SW480 (cell line): ENCODE data around the gene PTPN11.
"Not testable (repeated sequence)": the region's sequence is repeated elsewhere in the genome, so short reads cannot be mapped to it uniquely, and the experiment has no call there.

Experiments
- DNase-seq: peaks from one replicate; pipeline ENCODE4 v3.0.0-alpha.2; 2016; ENCODE audit warnings: low spot score

PTPN11 gene

GRCh38 chr12:112418608-112419296, at the start of gene PTPN11:
TSS of gene PTPN11 (plus strand) at chr12:112418947. CDS start at chr12:112419112, 165 bp downstream.
- DNase-seq = peak; percentile 78

- DNase-seq = no peak
Measured at GRCh38 chr12:112370199-112370598, 48.5 kb upstream of the PTPN11 start.

GRCh38 chr12:112370868-112371510, 47.8 kb upstream of the PTPN11 start:
- DNase-seq = no peak

GRCh38 chr12:112374166-112374740, 44.5 kb upstream of the PTPN11 start:
- no peak for DNase-seq

GRCh38 chr12:112375105-112375504, 43.6 kb upstream of the PTPN11 start:
- no peak for DNase-seq

- no peak for DNase-seq
Measured at GRCh38 chr12:112380663-112381405, 37.9 kb upstream of the PTPN11 start.

GRCh38 chr12:112381406-112381882, 37.3 kb upstream of the PTPN11 start:
- DNase-seq = peak; percentile 71

GRCh38 chr12:112381883-112382796, 36.6 kb upstream of the PTPN11 start, which contains the start of gene HECTD4:
TSS of gene HECTD4 (minus strand) at chr12:112382431. CDS start at chr12:112382128, 303 bp downstream.
- peak; percentile 85 for DNase-seq

- no peak for DNase-seq
Measured at GRCh38 chr12:112382866-112383265, 35.9 kb upstream of the PTPN11 start.

- no peak for DNase-seq
Measured at GRCh38 chr12:112386726-112387125, 32.0 kb upstream of the PTPN11 start.

- DNase-seq = no peak
Measured at GRCh38 chr12:112389228-112389627, 29.5 kb upstream of the PTPN11 start.

GRCh38 chr12:112389922-112390654, 28.7 kb upstream of the PTPN11 start:
- not testable (repeated sequence) for DNase-seq

GRCh38 chr12:112393328-112393727, 25.4 kb upstream of the PTPN11 start:
- DNase-seq = no peak

- DNase-seq = no peak
Measured at GRCh38 chr12:112401054-112401453, 17.7 kb upstream of the PTPN11 start.

GRCh38 chr12:112401903-112402498, 16.7 kb upstream of the PTPN11 start:
- DNase-seq = peak; percentile 27

GRCh38 chr12:112406519-112407488, 11.9 kb upstream of the PTPN11 start:
- DNase-seq = no peak

- not testable (repeated sequence) for DNase-seq
Measured at GRCh38 chr12:112407683-112408082, 11.1 kb upstream of the PTPN11 start.

GRCh38 chr12:112408621-112409020, 10.1 kb upstream of the PTPN11 start:
- no peak for DNase-seq
